Uterus (tissue), 2 donors: ENCODE data around the gene MAP2.

Experiments used
- POLR2A ChIP-seq, 2 donors: fragments of 450-650 bp; IDR thresholded peaks; one replicate each; pipeline ENCODE4 v1.6.1; 2016; ENCODE audit warnings: antibody characterized with exemption in 2 of 2, mild to moderate bottlenecking in 1 of 2, moderate library complexity in 1 of 2
- TF ChIP-seq, protein P1 (sequence below), 4 experiments: fragments of 200-600 bp in 2 of 4; fragments of 450-650 bp in 2 of 4; sonication (generic) in 2 of 4; IDR thresholded peaks; one replicate each; pipeline ENCODE4 v1.5.1; 2016 to 2019; ENCODE audit warnings: antibody characterized with exemption in 4 of 4, mild to moderate bottlenecking in 2 of 4, moderate library complexity in 1 of 4

DNA sequence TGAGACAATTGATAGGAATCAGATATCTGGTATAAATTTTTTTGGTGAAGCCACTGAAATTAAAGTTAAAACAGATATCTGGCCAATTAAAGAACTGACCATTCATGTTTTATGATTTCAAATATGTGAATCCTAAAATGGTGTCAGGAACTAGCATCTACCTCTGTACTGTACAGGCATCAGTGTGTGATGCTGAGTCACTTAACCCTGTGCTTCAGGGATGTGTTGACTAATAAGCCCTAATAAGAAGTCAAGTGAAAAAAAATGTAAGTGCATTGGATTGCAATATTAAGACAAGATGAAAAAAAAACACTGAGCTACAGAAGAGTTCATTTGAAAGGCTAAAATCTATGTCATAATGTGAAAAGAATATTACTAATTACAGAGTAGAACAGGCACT lies 338.7 kb downstream of the MAP2 start:
- TF ChIP-seq, protein P1, sequence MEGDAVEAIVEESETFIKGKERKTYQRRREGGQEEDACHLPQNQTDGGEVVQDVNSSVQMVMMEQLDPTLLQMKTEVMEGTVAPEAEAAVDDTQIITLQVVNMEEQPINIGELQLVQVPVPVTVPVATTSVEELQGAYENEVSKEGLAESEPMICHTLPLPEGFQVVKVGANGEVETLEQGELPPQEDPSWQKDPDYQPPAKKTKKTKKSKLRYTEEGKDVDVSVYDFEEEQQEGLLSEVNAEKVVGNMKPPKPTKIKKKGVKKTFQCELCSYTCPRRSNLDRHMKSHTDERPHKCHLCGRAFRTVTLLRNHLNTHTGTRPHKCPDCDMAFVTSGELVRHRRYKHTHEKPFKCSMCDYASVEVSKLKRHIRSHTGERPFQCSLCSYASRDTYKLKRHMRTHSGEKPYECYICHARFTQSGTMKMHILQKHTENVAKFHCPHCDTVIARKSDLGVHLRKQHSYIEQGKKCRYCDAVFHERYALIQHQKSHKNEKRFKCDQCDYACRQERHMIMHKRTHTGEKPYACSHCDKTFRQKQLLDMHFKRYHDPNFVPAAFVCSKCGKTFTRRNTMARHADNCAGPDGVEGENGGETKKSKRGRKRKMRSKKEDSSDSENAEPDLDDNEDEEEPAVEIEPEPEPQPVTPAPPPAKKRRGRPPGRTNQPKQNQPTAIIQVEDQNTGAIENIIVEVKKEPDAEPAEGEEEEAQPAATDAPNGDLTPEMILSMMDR (IDR thresholded peaks at IDR 0.05) = no peak
- no peak for TF ChIP-seq POLR2A (IDR thresholded peaks at IDR 0.05)
